KOPT-K1 (cell line): ENCODE measurements around the gene ZNF473.

Experiments
- H3K27ac ChIP-seq: fragments of 200-600 bp; sonication (generic); 2 replicates; pipeline ENCODE4 v1.5.1; 2016; ENCODE audit warnings: antibody characterized with exemption, mild to moderate bottlenecking, low read depth, low read length; ENCODE audit not compliant: poor library complexity, severe bottlenecking
- H3K36me3 ChIP-seq: fragments of 200-600 bp; sonication (generic); 2 replicates; pipeline ENCODE4 v1.5.1; 2017; ENCODE audit warnings: antibody characterized with exemption, mild to moderate bottlenecking, low read length, moderate library complexity; ENCODE audit not compliant: insufficient read depth
- H3K9me3 ChIP-seq: fragments of 200-600 bp; sonication (generic); 2 replicates; pipeline ENCODE4 v1.5.1; 2017; ENCODE audit warnings: antibody characterized with exemption, low read length, mild to moderate bottlenecking; ENCODE audit not compliant: insufficient read depth, poor library complexity, severe bottlenecking

The ZNF473 gene

GRCh38 chr19:50024719-50025021 lies 1.1 kb upstream of the ZNF473 start:
- Histone ChIP-seq H3K36me3 (peaks cover 15% of the 10 kb centered on the region; the same call in 1 of the 2 replicates), H3K9me3 (no peaks in the 10 kb centered on the region), H3K27ac (peak overlapping the region; percentile 84)

DNA sequence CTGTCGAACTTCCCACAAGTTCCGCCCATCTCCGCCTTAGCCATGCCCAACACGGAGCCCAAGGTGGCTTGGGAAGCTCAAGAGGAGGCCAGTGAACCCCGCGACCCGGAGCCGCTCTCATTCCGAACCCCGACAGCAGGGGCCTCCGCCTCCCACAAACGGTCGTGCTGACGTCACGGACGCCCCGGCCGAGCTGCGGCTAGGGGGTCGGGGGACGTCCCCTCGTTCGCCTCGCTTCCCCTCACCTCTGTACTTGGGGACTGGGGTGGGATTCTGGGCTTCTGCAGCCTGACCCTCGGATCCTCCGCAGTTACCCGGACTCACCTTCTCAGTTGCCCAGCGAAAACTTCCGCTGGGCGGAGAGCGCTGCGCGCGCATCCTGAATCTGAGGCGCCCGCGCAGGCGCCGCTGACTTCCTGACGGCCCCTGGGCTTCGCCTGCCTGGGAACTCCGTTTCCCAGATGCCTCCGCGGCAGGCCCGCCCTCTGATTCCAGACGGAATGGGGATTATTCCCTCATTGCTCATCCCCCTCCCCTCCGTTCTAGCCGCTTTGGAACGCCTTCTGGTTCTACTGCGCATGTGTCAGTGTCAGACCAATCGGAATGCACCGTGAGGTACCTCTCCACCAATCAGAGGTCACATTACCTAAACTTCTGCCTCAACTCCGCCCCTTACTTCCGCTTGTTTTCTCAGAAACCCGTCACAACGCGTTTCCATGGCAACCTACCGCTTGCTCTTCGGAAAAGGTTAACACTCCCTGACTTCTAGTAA lies 597 bp upstream of the ZNF473 start, which contains the start of gene VRK3:
VRK3 (minus strand) TSS at position 351 of the 772 bp plus-strand sequence. CDS start 9,210 bp downstream, outside the sequence.
- no peaks in the 10 kb centered on the region for H3K9me3 ChIP-seq
- peaks cover 18% of the 10 kb centered on the region for H3K36me3 ChIP-seq
- peak within 1 kb of the TSS; percentile 84 for H3K27ac ChIP-seq

DNA sequence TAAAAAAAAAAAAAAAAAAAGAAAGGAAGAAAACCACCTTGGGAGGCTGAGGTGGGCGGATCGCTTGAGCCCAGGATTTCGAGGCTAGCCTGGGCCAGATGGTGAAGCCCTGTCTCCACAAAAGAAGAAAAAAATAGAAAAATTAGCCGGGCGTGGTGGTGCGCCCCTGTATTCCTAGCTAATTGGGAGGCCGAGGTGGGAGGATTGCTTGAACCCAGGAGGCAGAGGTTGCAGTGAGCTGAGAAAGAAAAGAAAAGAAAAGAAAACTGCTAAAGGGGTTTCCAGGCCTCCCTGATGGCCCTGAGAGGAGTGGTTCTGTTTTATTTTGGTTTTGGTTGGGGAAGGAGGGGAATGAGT lies 723 bp downstream of the ZNF473 start:
- Histone ChIP-seq H3K36me3 (peaks cover 25% of the 10 kb centered on the region), H3K9me3 (no peaks in the 10 kb centered on the region), H3K27ac (no peak overlapping the region)

GRCh38 chr19:50030225-50030624 lies 4.4 kb downstream of the ZNF473 start:
- H3K36me3 ChIP-seq = peaks cover 61% of the 10 kb centered on the region
- H3K27ac ChIP-seq = no peak overlapping the region
- no peaks in the 10 kb centered on the region for H3K9me3 ChIP-seq

DNA sequence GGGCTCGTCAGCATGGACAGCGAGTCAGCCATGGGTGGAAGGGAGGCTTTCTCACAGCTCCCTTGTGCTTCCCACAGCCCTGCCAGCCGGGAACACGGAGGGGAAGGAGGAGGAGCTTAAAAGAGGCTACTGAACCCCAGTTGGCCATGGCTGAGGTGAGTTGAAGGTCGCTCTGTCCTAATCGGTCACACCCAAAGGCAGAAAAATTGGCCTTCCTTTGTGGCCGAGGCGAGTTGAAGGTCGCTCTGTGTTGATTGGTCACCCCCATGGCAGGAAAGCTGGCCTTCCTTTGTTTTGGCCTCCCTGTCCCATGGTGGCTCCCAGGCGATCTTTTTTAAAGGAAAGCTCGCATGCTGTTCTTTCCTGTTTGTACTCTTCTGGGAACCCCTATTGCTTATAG lies 5.1 kb downstream of the ZNF473 start:
- no peak overlapping the region for H3K27ac ChIP-seq
- H3K36me3 ChIP-seq = peaks cover 66% of the 10 kb centered on the region
- no peaks in the 10 kb centered on the region for H3K9me3 ChIP-seq

- Histone ChIP-seq H3K9me3 (peaks cover 12% of the 10 kb centered on the region), H3K36me3 (peaks cover 88% of the 10 kb centered on the region), H3K27ac (no peak overlapping the region)
These were observed 11.1 kb downstream of the ZNF473 start for GRCh38 chr19:50036908-50037307.

DNA sequence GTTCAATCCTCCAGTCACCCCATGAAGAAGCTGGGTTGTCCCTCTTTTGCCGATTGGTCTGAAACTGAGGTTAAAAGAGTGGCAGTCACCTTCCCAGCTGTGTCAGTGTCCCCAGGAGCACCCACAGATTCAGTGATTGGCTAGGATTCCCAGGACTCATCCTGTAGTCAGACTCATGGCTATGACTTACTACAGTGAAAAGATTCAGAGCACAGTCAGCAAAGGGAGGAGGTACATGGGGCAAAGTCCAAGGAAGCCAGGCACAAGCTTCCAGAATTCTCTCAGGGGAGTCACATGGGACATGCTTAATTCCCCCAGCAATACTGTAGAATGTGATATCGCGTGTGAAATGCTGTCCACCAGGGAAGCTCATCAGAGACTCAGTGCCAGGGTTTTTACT lies 14.2 kb downstream of the ZNF473 start:
- peaks cover 43% of the 10 kb centered on the region for H3K9me3 ChIP-seq
- no peak overlapping the region for H3K27ac ChIP-seq
- peaks cover 87% of the 10 kb centered on the region for H3K36me3 ChIP-seq

DNA sequence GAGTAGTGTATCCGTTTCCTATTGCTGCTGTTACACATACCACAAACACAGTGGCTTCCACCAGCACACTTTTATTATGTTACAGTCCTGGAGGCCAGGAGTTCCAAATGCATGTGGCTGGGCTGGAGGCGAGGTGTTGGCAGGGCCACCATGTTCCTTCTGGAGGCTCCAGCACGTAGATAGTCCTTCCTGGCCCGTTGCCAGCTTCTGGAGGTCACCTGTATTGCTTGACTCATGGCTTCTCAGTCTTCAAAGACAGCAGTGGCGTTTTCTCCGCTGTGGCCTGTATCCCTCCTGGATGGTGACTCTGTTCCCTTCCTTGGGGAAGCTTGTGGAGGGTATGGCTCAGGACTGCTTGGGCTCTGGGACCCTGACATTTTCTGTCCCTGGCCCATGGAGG lies 15.2 kb downstream of the ZNF473 start:
- Histone ChIP-seq H3K36me3 (peaks cover 90% of the 10 kb centered on the region), H3K9me3 (peaks cover 53% of the 10 kb centered on the region), H3K27ac (no peak overlapping the region)

- no peak overlapping the region for H3K27ac ChIP-seq
- H3K36me3 ChIP-seq = peaks cover 94% of the 10 kb centered on the region
- H3K9me3 ChIP-seq = peaks cover 67% of the 10 kb centered on the region
These were observed 16.7 kb downstream of the ZNF473 start for GRCh38 chr19:50042363-50043024.

DNA sequence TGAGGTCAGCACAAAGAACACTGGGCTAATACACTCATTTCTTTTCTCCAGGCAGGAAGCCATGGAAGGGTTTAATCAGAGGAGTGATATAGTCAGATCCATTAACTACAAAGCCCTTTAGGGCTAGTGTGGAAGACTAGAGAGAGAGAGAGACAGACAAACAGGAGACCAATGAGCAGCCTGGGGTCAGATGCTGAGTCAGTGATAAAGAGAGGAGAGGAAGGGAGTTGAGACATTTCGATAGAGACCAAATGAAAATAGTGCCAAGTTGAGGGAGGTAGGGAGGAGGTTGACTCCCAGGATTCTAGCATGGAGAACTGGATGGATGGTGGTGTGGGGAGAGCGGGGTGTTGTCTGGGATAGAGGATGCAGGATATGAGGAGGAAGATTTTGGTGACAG lies 18.2 kb downstream of the ZNF473 start:
- H3K36me3 ChIP-seq = peaks cover 99% of the 10 kb centered on the region
- H3K27ac ChIP-seq = no peak overlapping the region
- peaks cover 82% of the 10 kb centered on the region for H3K9me3 ChIP-seq

- Histone ChIP-seq H3K9me3 (peaks cover 88% of the 10 kb centered on the region), H3K27ac (no peak overlapping the region), H3K36me3 (peaks cover 91% of the 10 kb centered on the region)
These were observed 19.1 kb downstream of the ZNF473 start for GRCh38 chr19:50044922-50045321.

DNA sequence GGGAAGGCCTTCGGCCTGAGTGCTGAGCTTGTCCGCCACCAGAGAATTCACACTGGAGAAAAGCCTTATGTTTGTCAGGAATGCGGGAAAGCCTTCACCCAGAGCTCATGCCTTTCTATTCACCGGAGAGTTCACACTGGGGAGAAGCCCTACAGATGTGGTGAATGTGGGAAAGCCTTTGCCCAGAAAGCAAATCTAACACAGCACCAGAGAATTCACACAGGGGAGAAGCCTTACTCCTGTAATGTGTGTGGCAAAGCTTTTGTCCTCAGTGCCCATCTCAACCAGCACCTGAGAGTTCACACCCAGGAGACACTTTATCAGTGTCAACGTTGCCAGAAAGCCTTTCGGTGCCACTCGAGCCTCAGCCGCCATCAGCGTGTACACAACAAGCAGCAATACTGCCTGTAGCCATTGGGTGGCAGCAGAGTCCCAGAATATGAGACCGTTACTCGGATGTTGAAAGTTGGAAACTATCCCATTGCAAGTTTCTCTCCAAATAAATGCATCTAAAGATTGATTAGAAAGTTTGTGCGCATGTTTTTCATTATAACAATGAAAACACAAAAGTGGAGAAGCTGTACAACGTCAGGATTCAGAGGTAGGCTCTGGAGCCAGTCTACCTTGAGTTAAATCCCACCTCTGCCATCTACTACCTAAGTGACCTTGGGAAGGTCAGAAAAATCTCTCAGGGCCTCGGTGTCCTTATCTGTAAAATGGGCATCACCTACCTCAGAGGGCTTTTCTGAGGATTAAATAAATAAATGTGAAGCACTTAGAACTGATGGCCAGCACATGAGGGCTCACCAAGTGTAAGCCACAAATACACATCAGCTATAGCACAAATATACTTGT lies 21.1 kb downstream of the ZNF473 start:
- Histone ChIP-seq H3K27ac (no peak overlapping the region), H3K36me3 (peaks cover 72% of the 10 kb centered on the region), H3K9me3 (peaks cover 85% of the 10 kb centered on the region)

GRCh38 chr19:50047671-50048070 lies 21.9 kb downstream of the ZNF473 start:
- Histone ChIP-seq H3K9me3 (peaks cover 78% of the 10 kb centered on the region), H3K36me3 (peaks cover 64% of the 10 kb centered on the region), H3K27ac (no peak overlapping the region)

GRCh38 chr19:50050406-50051227 lies 24.8 kb downstream of the ZNF473 start:
- H3K27ac ChIP-seq = no peak overlapping the region
- H3K9me3 ChIP-seq = peaks cover 48% of the 10 kb centered on the region
- H3K36me3 ChIP-seq = peaks cover 35% of the 10 kb centered on the region
